ENCODE data around the gene COL18A1.
"Not testable (repeated sequence)": the region's sequence is repeated elsewhere in the genome, so short reads cannot be mapped to it uniquely, and the experiment has no call there.

COL18A1 gene

DNA sequence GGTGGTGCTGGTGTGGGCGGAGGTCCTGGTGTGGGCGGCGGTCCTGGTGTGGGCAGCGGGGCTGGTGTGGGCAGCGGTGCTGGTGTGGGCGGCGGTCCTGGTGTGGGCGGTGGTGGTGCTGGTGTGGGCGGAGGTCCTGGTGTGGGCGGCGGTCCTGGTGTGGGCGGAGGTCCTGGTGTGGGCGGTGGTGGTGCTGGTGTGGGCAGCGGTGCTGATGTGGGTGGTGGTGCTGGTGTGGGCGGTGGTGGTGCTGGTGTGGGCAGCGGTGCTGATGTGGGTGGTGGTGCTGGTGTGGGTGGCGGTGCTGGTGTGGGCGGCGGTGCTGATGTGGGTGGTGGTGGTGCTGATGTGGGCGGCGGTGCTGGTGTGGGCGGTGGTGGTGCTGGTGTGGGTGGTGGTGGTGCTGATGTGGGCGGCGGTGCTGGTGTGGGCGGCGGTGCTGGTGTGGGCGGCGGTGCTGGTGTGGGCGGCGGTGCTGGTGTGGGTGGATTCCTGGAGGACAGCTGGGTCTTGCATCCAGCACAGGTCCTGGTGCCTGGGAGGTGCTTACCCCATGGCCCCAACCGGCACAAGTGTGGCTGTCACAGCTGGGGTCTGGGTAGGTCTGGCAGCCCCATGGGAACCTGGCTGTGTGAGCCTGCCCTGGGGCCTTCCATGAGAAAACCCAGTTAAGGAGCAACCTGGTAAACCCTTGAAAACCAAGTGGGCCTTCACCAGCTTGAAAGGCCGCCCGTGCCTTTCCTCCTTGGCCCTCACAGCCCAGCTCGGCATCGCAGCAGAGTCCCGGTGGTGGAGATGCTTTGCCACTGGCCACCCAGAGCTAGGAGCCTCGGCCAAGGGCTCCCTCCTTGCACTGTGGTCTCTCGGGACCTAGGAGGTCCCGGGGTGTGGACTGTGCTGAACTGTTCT lies 38.0 kb downstream of the COL18A1 start:
- DNase-seq: not testable (repeated sequence)

DNA sequence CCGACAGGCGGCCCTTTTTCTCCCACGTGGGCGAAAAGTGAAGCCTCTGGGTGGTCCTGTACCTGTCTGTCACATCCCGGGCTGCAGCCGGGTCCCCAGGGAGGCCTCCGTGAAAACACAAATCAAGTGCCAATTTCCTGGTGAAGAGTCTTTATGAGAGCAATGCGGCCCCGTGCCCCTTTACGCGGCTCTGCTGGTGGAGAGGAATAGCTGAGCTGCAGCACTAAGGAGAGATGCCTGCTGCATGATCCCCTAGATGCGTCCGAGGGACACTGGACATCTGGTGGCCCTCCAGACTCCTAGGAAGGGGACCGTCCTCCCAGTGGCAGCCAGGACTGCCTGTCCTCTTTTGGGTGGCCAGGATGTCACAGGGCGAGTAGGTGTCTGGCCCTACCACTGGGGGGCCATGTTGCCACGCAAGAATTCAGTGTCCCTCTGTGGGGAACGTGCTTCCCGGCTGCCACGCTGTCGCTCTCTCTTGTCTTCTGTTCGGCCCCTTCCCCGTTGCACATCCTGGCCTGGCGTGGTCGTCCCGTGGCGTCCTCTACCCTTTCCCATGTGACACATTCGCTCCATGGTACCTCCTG lies 38.7 kb downstream of the COL18A1 start:
- DNase-seq: no peak

DNA sequence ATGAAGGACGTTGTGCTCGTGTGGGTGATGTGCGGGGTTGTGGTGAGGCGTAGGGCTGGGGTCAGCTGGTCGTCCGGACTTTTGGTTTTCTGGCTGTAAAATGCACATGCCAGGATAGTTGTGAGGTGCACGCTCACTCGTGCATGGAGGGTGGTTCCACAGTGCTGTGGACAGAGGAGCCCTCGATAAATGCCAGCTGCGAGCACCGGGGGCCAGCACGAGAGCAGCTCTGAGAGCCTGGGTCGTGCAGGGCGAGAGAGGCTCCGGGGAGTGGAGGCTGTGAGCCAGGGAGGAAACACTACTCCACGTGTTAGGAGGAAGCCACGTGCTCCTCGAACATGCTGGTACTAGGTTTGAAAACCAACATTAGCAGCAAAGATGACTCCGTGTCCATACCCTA lies 39.4 kb downstream of the COL18A1 start:
- DNase-seq: no peak

DNA sequence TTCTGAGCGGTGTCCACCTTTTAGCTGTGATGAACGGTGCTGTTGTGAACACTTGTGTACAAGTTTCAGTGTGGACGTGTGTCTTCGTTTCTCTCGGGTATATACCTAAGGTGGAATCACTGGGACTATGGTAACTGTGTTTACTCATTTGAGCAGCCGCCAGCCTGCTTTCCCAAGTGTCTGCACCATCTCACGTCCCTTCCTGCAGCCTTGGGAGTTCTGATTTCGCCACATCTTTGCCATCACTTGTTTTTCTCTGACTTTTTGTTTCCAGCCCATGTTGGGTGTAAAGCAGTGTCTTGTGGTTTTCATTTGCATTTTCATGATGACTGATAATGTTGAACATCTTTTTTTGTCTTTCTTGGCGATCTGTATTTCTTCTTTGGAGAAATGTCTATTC lies 40.4 kb downstream of the COL18A1 start:
- no peak for DNase-seq

DNA sequence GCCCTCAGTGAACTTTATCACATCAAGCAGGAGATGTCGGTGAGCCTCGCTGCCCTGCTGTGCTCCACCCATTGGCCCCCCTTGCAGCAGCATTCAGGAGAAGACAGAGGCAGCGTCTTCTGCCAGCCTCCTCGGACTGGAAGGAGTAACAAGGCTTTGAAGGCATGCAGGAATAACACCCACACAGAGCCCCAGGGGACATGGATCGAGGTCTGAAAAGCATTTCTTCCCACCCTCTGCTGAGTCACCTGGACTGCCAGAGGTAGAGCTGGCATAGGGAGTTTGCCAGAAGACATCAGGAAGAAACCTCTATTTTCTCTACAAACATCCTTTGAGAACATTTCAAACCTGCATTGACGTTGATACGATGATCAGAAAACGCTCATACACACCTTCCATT lies 42.9 kb downstream of the COL18A1 start:
- DNase-seq: no peak

DNA sequence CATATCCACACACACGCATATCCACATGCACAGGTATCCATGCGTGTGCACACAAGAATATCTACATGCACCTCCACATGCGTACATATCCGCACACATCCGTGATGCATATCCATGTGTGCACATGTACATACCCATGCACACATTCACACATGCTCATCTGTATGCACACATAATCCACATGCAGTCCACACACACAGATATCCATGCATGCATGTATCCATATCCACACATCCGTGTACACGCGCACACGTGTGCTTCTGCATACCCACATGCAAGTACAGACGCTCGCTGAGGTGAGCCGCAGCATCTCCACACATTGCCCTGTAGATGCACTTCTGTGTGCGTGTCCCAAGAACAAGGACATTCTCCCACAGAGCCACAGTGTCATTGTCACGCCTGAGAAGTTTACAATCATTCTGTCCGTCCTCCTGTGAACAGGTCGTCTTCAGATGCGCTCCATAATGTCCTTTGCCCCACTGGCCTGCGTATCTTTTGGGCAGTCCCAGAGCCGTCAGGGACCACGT lies 43.4 kb downstream of the COL18A1 start:
- DNase-seq: no peak

DNA sequence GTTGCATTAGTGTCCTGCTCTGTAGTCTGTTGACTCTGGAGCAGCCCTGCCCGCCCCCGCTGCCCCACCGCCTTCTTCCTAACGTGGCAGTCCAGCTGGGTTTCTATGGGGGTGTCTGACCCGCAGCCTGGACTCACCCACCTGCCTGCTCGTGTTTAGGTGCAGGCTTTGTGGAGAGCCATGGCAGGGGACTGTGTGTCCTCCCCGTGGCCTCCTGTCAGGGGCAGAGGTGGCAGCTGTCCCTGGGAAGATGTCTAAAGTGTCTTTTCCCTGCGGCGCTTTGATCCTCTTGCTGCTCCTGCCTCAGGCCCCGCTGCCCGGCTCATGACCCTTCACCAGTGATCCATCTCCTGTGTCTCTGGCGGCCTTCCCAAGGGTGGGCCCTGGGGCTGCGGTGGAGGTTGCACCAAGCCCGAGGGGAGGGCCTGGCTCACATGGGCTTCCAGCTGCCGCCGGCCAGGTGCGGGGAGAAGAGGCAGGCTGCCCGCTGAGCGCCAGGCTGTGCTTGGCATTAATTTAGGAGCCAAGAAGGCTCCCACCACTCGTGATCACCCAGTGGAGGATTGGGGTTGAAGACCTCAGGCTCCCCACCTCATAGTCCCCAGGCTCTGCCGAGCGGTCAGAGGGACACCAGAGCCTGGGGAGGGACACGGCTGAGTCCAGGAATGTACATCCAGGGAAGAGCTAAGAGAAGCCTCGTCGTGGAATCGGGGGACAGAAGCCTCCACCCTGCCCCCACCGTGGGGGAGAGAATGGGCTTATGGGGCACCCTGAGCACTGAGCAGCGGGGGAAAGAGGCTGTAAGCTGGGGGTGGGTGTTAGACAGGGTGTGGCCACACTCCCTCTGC lies 44.1 kb downstream of the COL18A1 start:
- DNase-seq: no peak

DNA sequence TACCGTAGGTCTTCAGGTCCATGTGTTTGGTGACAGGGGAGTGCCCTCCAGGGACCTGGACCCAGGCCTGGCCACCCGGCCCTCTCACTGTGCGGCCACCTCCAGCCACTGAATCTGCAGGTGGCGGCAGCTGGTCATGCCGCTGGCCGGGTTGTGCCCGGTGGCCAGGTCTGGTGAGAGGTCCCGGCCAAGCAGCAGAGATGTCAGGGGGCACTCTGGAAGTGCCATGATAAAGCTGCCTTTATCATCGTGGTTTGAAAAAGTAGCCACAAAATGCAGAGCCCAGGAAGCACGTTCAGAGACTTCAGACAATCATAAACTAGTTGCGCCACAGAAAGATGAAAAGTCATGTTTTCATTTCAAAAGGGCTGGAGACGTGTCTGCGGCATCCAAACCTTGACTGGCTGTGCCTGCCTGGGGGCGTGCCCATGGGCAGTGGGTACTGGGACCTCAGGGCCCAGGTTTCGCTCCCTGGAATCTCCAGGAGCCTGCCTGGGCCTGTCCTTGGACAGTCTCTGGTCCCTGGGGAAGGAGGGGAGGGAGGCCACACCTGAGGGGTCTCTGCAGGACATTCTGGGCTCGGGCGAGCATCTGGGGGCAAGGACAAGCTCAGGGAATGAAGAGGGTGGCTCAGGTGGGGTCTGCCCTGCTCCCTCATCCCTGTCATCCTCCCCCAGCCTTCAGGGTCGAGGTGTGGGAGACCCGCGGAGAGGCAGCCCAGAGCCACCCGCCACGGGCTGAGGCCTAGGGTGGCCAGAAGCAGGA lies 44.9 kb downstream of the COL18A1 start:
- DNase-seq: no peak

DNA sequence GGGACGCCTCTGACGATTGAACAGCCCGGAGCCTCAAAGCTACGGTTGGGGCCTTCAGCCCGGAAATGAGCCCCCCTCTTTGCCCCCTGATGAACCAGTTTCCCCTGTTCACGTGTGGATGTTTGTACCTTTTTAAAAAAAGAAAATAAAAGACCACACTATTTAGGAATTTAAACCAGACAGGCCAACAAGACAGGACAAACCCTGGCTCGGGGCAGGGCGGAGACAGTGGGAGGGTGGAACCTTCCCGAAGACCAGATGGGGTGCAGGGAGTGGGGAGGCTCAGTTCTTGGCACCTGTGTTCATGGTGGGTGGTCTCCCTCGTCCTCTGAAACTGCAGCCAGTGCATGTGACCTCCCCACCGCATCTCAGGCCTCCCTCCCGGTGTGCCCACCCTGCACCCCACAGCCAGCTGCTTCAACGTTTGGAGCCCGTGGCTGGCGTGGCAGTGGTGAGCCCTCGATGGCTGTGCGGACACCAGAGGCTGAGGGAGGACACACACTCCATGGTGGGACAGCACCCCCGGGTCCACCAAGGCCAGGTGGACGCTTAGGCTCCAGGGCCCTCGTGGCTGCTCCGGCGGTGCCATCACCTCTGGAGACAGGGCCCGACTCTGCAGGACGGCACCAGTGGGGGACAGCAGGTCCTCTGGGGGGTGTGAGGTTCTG lies 45.6 kb downstream of the COL18A1 start:
- DNase-seq: no peak

DNA sequence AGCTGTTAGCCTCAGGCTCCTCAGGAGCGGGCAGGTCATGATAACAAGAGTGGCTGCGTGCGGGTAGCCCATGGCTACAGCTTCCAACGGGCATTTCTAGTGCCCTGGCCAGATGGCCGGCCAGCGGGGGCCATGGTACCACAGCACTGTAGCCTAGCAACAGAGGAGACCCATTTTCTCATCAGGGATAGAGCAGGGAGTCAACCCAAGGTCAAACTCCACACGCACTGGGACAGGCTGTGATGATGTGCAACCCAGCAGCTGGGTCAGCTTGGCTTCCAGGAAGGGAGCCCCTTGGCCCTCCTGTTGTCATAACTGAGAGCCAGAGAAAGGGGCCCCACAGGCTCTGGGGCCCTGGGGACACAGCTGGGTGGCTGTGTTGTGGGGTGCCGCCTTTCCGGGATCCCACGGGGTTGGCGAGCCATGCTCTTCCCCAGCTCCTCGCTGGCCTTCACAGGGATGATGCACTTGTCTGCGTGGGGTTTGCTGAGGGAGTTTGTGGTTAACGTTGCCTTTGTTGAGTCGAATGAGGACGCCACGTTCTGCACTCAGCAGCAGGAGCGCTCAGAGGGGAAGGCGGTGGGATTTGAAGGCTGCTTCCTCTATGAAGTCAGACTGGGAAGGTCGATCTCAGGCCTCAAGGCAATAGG lies 46.3 kb downstream of the COL18A1 start:
- no peak for DNase-seq

DNA sequence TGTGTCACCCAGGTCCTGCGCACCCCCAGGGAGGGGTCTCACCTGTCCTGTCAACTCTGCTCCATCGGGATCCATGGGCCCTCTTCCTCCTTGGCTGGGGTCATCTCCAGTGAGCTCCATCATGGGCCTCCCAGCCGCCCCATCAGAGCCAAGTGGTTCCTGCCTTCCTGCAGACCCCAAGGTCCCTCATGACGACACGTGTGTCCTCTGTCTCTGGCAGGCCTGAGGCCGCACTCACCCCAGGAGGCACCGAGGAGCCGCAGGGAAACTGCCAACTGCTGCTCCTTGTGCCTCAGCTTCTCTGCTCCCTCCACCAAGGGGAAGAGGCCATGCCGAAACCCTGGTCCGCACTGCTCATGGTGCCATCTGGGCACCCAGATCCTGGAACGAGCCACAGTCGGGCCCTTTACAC lies 46.8 kb downstream of the COL18A1 start:
- no peak for DNase-seq

DNA sequence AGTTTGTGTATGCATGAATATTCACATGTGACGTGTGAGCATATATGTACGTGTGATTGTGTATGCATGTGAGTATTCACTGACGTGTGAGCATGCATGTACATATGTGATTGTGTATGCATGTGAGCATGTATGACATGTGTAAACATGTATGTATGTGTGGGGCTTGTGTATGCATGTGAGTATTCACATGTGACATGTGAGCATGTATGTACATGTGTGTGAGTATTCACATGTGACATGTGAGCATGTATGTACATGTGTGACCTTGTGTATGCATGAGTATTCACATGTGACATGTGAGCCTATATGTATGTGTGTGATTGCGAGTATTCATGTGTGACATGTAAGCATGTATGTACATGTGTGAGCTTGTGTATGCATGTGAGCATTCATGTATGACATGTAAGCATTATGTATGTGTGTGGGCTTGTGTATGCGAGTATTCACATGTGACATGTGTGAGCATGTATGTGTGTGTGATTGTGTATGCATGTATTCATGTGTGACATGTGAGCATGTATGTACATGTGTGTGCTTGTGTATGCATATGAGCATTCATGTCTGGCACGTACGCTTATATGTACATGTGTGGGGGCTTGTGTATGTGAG lies 47.8 kb downstream of the COL18A1 start:
- DNase-seq: no peak

DNA sequence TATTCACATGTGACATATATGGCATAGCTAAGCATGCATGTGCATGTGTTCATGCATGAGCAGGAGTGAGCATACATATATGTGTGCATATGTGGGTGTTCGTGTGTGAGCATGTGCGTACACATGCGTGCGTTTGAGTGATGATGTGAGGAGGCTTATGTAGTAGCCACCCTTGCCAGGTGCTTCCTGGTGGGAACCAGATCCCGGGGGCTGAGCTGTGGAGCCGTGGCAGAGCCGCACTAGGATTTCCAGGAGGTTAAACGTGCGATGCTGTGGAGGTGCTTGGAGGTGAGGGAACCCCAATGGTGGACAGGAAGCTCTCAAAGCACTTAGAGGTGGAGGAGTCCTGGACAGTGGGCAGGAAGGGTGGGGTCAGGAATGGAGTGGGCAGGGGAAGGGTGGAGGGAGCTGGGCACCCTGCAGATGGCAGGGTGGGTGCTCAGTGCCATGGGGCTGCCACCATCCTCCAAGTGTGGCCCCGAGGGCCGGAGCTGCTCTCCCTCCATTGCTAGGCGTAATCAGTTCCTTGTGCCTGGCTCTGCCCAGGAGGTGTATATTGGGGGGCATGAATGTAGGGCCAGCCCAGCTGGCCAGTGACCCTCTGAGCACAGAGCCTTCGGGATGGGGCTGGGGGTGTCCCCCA lies 48.5 kb downstream of the COL18A1 start:
- no peak for DNase-seq

DNA sequence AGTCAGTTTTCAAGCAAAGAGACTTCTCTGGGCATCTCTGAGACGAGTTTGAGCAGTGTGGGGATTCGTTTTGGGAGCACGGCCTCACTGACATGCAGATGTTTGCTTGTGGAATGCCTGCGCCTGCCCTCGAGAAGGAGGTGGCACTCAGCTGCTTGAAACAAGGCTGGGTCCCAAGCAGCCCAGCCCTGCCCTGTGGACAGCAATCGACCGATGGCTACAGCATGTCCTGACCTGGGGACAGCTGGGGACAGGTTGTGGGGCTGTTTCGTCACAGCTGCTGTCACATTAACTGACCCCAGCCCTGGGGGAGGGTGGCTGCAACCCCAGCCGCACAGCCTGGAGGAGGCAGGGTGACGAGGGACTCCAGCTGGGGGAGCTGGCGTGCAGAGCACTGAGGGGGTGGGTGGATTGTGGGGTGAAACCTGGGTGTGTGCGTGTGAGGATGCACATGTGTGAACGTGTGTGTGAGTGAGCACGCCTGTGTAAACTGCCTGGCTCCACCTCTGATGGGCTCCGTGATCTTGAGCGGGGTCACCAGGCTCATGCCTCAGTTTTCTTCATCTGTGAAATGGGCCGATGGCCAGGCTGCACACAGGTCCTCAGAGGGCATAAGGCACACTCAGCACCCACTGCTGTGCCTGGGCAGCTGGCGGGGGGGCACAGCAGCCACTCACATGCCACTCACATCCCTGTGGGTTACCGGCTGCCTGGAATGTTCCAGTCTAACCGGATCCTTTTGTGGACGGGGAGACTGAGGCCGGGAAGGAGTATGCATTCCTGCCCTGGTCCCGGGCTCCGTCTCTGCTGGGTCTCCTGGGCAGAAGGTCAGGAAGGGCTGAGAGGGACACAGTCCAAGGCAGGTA lies 49.3 kb downstream of the COL18A1 start:
- DNase-seq: no peak

DNA sequence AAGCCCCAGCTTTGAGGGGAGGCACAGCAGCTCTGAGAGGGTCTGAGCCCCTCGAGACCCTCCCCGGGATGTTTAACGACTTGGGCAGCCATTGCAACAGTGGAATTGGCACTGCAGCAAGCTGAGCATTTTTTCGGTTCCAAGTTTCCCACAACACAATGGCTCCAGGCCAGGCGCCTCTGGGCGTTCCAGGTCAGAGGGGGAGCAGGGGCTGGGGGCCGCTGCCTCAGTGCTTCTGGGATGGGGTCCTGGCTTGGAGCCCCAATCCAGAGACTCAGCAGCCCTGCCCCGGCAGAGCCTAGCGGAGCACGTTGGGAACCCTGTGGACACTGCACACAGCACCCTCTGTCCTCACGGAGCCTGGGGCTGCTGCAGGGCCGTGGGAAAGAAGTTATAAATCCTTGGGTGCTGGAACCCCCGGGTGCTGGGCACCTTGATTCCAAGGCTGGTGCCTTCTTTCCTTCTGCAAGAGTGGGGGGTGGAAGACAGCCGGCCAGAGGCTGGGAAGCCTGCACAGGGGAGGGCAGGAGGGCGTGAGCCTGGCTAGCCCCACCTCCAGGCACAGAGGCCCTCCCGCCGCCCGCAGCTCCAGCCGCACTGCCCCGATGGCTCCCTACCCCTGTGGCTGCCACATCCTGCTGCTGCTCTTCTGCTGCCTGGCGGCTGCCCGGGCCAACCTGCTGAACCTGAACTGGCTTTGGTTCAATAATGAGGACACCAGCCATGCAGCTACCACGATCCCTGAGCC lies 50.1 kb downstream of the COL18A1 start:
- DNase-seq: no peak

DNA sequence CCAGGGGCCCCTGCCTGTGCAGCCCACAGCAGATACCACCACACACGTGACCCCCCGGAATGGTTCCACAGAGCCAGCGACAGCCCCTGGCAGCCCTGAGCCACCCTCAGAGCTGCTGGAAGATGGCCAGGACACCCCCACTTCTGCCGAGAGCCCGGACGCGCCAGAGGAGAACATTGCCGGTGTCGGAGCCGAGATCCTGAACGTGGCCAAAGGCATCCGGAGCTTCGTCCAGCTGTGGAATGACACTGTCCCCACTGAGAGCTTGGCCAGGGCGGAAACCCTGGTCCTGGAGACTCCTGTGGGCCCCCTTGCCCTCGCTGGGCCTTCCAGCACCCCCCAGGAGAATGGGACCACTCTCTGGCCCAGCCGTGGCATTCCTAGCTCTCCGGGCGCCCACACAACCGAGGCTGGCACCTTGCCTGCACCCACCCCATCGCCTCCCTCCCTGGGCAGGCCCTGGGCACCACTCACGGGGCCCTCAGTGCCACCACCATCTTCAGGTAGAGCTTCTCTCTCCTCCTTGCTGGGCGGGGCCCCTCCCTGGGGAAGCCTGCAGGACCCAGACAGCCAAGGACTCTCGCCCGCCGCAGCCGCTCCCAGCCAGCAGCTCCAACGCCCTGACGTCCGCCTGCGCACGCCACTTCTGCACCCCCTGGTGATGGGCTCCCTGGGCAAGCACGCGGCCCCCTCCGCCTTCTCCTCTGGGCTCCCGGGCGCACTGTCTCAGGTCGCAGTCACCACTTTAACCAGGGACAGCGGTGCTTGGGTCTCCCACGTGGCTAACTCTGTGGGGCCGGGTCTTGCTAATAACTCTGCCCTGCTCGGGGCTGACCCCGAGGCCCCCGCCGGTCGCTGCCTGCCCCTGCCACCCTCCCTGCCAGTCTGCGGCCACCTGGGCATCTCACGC lies 51.0 kb downstream of the COL18A1 start:
- no peak for DNase-seq

DNA sequence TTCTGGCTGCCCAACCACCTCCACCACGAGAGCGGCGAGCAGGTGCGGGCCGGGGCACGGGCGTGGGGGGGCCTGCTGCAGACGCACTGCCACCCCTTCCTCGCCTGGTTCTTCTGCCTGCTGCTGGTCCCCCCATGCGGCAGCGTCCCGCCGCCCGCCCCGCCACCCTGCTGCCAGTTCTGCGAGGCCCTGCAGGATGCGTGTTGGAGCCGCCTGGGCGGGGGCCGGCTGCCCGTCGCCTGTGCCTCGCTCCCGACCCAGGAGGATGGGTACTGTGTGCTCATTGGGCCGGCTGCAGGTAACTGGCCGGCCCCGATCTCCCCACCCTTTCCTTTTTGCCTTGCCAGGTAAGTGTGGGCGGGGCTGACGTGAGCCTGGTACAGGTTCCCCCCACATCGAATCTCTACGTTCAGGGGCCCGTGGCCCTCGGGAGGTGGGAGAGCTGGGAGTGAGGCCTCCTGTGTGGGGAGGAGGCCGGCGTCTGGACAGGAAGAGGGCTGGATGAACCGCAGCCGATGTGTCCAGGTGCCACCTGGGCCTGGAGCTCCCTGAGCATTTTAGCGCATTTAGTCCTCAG lies 51.7 kb downstream of the COL18A1 start:
- no peak for DNase-seq

All from suppressor macrophage treated with lipopolysaccharide for 4 hours (primary cell).